HL-60 (cell line): Measurements from ENCODE around the gene SH3RF3.

Experiments
- GABPA ChIP-seq: IDR thresholded peaks from 2 replicates; pipeline ENCODE4 v1.6.1; 2012; ENCODE audit warnings: low read depth
- POLR2AphosphoS5 ChIP-seq: IDR thresholded peaks from 2 replicates; pipeline ENCODE4 v1.6.1; 2012; ENCODE audit warnings: low read depth
- REST ChIP-seq: IDR thresholded peaks from 2 replicates; pipeline ENCODE4 v1.6.1; 2012; ENCODE audit warnings: low read depth; ENCODE audit not compliant: insufficient replicate concordance
- TF ChIP-seq, protein P1 (sequence below): IDR thresholded peaks from one replicate; pipeline ENCODE4 v1.5.1; 2011; ENCODE audit warnings: low read length, control low read depth, inconsistent platforms; ENCODE audit not compliant: insufficient read depth

- TF ChIP-seq, protein P1, sequence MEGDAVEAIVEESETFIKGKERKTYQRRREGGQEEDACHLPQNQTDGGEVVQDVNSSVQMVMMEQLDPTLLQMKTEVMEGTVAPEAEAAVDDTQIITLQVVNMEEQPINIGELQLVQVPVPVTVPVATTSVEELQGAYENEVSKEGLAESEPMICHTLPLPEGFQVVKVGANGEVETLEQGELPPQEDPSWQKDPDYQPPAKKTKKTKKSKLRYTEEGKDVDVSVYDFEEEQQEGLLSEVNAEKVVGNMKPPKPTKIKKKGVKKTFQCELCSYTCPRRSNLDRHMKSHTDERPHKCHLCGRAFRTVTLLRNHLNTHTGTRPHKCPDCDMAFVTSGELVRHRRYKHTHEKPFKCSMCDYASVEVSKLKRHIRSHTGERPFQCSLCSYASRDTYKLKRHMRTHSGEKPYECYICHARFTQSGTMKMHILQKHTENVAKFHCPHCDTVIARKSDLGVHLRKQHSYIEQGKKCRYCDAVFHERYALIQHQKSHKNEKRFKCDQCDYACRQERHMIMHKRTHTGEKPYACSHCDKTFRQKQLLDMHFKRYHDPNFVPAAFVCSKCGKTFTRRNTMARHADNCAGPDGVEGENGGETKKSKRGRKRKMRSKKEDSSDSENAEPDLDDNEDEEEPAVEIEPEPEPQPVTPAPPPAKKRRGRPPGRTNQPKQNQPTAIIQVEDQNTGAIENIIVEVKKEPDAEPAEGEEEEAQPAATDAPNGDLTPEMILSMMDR: no peak
- TF ChIP-seq REST (no peak), POLR2AphosphoS5 (no peak), GABPA (no peak)
Measured at GRCh38 chr2:109538546-109538945, 409.5 kb downstream of the SH3RF3 start.
